Ovary (tissue), 3 donors: ENCODE measurements around the gene IGFBP7.

Experiments used
- EP300 ChIP-seq: sonication (generic); formaldehyde crosslinking; IDR thresholded peaks from one replicate; pipeline ENCODE4 v1.6.1; 2017; ENCODE audit warnings: antibody characterized with exemption
- TF ChIP-seq, protein P1 (sequence below), 3 donors: fragments of 450-650 bp in 2 of 3; fragments of 200-600 bp in 1 of 3; IDR thresholded peaks; one replicate each; pipeline versions ENCODE4 v1.5.1 to v1.8.0; 2016 to 2022; ENCODE audit warnings: antibody characterized with exemption in 3 of 3, mild to moderate bottlenecking in 1 of 3
- donor health status: DM: no; HTN: no; CAD: no.

DNA sequence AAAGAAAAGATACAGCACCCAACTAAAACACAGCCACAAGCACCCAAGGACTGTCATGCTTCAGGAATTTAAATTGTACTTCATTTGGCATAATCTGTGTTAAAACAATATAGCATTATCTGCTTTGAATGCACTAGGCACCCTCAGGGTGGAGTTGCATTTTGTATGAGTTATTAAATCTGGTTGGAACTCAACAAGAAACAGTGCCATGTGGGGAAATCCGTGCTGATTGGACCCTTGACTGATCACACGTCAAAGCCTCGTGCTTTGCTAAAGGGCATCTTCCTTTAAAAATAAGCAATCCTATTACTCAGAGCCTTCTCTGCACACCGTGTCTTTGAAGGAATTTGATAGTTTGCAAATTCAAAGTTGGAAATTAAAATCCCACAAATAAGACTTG, 35.4 kb downstream of the IGFBP7 start:
- no peak for TF ChIP-seq EP300
- TF ChIP-seq, protein P1, sequence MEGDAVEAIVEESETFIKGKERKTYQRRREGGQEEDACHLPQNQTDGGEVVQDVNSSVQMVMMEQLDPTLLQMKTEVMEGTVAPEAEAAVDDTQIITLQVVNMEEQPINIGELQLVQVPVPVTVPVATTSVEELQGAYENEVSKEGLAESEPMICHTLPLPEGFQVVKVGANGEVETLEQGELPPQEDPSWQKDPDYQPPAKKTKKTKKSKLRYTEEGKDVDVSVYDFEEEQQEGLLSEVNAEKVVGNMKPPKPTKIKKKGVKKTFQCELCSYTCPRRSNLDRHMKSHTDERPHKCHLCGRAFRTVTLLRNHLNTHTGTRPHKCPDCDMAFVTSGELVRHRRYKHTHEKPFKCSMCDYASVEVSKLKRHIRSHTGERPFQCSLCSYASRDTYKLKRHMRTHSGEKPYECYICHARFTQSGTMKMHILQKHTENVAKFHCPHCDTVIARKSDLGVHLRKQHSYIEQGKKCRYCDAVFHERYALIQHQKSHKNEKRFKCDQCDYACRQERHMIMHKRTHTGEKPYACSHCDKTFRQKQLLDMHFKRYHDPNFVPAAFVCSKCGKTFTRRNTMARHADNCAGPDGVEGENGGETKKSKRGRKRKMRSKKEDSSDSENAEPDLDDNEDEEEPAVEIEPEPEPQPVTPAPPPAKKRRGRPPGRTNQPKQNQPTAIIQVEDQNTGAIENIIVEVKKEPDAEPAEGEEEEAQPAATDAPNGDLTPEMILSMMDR (IDR thresholded peaks at IDR 0.05), result no peak
